Neural progenitor cell (in vitro differentiated cells): Measurements from ENCODE around the gene COL8A1.

ENCODE experiments used
- EZH2 ChIP-seq: fragments of 200-600 bp; sonication (generic); IDR thresholded peaks from 2 replicates; pipeline ENCODE4 v1.6.1; 2017; ENCODE audit warnings: antibody characterized with exemption, mild to moderate bottlenecking, moderate library complexity
- EZH2phosphoT487 ChIP-seq: fragments of 200-600 bp; sonication (generic); IDR thresholded peaks from 2 replicates; pipeline ENCODE4 v1.6.1; 2017; ENCODE audit warnings: antibody characterized with exemption
- TF ChIP-seq, protein P1 (sequence below): fragments of 200-600 bp; sonication (generic); IDR thresholded peaks from 2 replicates; pipeline ENCODE4 v1.5.1; 2017; ENCODE audit warnings: antibody characterized with exemption, mild to moderate bottlenecking

DNA sequence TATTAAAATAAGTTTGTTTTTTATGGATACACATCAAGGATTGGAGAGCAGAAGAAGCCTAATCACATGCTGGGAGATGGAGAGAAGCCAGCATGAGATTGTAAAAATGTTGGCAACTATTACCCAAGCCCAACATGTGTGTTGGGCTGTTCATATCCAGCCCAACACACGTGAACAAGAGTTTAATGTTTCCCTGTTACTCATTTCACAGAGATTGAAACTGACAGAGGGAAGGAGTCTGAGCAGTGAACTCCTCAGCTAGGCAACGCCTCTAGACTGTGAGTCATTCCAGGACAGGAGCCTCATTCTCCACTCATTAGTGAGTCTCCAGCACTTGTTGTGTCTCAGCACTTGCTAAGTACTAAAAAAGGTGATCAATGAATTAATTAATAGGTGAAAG is 136.1 kb downstream of the COL8A1 start:
- TF ChIP-seq, protein P1, sequence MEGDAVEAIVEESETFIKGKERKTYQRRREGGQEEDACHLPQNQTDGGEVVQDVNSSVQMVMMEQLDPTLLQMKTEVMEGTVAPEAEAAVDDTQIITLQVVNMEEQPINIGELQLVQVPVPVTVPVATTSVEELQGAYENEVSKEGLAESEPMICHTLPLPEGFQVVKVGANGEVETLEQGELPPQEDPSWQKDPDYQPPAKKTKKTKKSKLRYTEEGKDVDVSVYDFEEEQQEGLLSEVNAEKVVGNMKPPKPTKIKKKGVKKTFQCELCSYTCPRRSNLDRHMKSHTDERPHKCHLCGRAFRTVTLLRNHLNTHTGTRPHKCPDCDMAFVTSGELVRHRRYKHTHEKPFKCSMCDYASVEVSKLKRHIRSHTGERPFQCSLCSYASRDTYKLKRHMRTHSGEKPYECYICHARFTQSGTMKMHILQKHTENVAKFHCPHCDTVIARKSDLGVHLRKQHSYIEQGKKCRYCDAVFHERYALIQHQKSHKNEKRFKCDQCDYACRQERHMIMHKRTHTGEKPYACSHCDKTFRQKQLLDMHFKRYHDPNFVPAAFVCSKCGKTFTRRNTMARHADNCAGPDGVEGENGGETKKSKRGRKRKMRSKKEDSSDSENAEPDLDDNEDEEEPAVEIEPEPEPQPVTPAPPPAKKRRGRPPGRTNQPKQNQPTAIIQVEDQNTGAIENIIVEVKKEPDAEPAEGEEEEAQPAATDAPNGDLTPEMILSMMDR = no peak
- TF ChIP-seq EZH2 = no peak
- no peak for TF ChIP-seq EZH2phosphoT487
